HG03575 (cell line): Measurements from ENCODE around the gene SPDYE3.
"Not testable (repeated sequence)": the region's sequence is repeated elsewhere in the genome, so short reads cannot be mapped to it uniquely, and the experiment has no call there.

ENCODE experiments used
- ATAC-seq: cut with Tn5 transposase; IDR thresholded peaks from one replicate; pipeline ENCODE4 v1.9.1; 2021; ENCODE audit not compliant: unreplicated experiment, insufficient number of reproducible peaks, low FRiP score; ENCODE audit errors: extremely low read depth

SPDYE3 gene

GRCh38 chr7:100283147-100283546 is 24.4 kb upstream of the SPDYE3 start:
- ATAC-seq: not testable (repeated sequence)

- ATAC-seq: not testable (repeated sequence)
Observed at GRCh38 chr7:100287191-100287969, 20.1 kb upstream of the SPDYE3 start.

- not testable (repeated sequence) for ATAC-seq
Observed at GRCh38 chr7:100288258-100288657, 19.2 kb upstream of the SPDYE3 start.

- not testable (repeated sequence) for ATAC-seq
Observed at GRCh38 chr7:100292162-100292561, 15.3 kb upstream of the SPDYE3 start.

- ATAC-seq: not testable (repeated sequence)
Observed at GRCh38 chr7:100295269-100295668, 12.2 kb upstream of the SPDYE3 start.

- ATAC-seq: not testable (repeated sequence)
Observed at GRCh38 chr7:100297852-100298631, 9.5 kb upstream of the SPDYE3 start.

GRCh38 chr7:100298632-100298895 is 8.9 kb upstream of the SPDYE3 start:
- ATAC-seq: not testable (repeated sequence)

GRCh38 chr7:100304526-100304925 is 3.0 kb upstream of the SPDYE3 start:
- ATAC-seq: not testable (repeated sequence)

- ATAC-seq: not testable (repeated sequence)
Observed at GRCh38 chr7:100318329-100318728, 10.8 kb downstream of the SPDYE3 start.

GRCh38 chr7:100321648-100322047 is 14.1 kb downstream of the SPDYE3 start:
- not testable (repeated sequence) for ATAC-seq

GRCh38 chr7:100324194-100324593 is 16.7 kb downstream of the SPDYE3 start:
- ATAC-seq: not testable (repeated sequence)

GRCh38 chr7:100325671-100326070 is 18.2 kb downstream of the SPDYE3 start:
- not testable (repeated sequence) for ATAC-seq

GRCh38 chr7:100326914-100327313 is 19.4 kb downstream of the SPDYE3 start:
- ATAC-seq: not testable (repeated sequence)

GRCh38 chr7:100335566-100336466 is 28.3 kb downstream of the SPDYE3 start:
- not testable (repeated sequence) for ATAC-seq

- not testable (repeated sequence) for ATAC-seq
Observed at GRCh38 chr7:100338083-100338696, 30.7 kb downstream of the SPDYE3 start.

GRCh38 chr7:100341286-100341685 is 33.8 kb downstream of the SPDYE3 start:
- not testable (repeated sequence) for ATAC-seq

GRCh38 chr7:100342765-100343164 is 35.3 kb downstream of the SPDYE3 start:
- no peak for ATAC-seq

- not testable (repeated sequence) for ATAC-seq
Observed at GRCh38 chr7:100344124-100344559, 36.6 kb downstream of the SPDYE3 start.
